ENCODE data around the gene ORAI3. TPM values are rescaled to one million over a fixed set of nuclear protein-coding genes. Genes with fewer than 3 reads are reported as not detected.
A peak's percentile ranks its signal among the peaks of the same experiment; 100 is the strongest.
"Not testable (repeated sequence)": the region's sequence is repeated elsewhere in the genome, so short reads cannot be mapped to it uniquely, and the experiment has no call there.

ORAI3 gene
- total RNA-seq, 1 donor = 35.6 TPM

DNA sequence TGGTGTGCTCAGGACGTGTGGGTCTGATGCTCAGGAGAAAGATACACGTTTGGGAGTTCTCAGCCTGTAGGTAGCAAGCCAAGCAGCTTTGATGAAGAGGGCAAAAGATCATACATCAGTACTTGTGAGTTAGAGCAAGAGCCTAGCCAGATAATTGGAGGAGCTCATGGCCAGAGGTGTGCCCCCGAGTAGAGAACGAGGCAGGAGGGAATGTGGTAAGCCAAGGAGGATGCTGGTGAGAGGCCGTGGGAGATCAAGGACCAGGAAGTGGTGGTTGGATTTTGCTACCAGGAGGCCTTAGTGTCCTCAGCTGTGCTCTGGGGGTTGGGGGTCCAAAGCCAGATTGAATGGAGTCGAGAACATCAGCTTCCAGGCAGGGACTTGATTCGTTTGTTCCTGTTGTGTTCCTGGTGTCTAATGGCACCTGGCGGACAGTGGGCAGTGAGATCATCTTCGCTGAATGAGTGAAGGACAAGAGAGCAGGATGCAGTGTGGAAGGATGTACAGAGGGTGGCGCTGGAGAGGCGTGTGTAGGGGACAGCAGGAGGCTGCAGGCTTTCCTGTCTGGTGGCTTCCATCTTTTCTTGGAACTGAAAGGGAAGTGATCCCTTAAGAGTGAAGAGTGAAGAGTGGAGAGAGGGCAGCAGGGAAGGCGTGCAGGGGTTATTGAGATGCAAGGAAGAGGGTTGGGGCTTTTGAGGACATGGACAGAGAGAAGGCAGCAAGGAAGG lies 13.9 kb upstream of the ORAI3 start:
- peak; percentile 48 for DNase-seq (ENCODE audit: low read depth)
- TF ChIP-seq, protein P1, sequence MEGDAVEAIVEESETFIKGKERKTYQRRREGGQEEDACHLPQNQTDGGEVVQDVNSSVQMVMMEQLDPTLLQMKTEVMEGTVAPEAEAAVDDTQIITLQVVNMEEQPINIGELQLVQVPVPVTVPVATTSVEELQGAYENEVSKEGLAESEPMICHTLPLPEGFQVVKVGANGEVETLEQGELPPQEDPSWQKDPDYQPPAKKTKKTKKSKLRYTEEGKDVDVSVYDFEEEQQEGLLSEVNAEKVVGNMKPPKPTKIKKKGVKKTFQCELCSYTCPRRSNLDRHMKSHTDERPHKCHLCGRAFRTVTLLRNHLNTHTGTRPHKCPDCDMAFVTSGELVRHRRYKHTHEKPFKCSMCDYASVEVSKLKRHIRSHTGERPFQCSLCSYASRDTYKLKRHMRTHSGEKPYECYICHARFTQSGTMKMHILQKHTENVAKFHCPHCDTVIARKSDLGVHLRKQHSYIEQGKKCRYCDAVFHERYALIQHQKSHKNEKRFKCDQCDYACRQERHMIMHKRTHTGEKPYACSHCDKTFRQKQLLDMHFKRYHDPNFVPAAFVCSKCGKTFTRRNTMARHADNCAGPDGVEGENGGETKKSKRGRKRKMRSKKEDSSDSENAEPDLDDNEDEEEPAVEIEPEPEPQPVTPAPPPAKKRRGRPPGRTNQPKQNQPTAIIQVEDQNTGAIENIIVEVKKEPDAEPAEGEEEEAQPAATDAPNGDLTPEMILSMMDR (IDR thresholded peaks at IDR 0.05; ENCODE audit: insufficient read depth, low read length) = peak; percentile 67
- H3K4me3 ChIP-seq (ENCODE audit: low read depth, low read length) = no peak overlapping the region

DNA sequence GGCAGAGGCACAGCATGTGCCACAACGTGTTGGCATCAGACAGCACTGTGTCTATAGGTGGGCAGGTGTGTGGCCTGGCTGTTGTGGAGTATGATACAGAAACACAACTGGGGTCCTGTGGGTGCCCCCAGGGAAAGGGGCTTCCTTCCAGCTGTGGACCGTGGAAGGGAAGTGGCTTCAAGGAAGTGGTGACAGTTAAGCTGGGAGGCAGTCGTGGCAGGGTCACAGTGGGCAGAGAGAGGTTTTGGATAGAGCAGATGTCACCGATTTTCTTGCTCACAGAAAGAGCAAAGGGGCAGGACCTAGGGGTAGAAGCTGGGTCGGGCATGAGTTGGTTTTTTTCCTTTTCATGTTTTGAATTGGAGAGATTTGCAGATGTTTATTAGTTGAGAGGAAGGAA lies 11.2 kb upstream of the ORAI3 start:
- DNase-seq (ENCODE audit: low read depth) = no peak
- TF ChIP-seq, protein P1 (IDR thresholded peaks at IDR 0.05; ENCODE audit: insufficient read depth, low read length) = no peak
- H3K4me3 ChIP-seq (ENCODE audit: low read depth, low read length) = no peak overlapping the region

DNA sequence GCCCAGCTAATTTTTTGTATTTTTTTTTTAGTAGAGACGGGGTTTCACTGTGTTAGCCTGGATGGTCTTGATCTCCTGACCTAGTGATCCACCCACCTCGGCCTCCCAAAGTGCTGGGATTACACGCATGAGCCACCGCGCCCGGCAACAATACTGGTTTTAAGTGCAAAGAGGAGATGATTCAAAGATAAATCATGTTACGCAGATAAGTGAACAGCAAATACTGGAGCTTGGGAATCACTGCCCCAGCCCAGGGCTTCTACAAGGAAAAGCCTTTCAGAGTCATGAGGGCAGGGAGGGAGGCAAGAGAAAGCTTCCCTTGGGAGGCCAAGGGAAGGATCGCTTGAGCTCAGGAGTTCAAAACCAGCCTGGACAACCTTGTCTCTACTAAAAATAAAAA lies 9.3 kb upstream of the ORAI3 start:
- H3K4me3 ChIP-seq (ENCODE audit: low read depth, low read length) = not testable (repeated sequence)
- peak; percentile 29 for DNase-seq (ENCODE audit: low read depth)

DNA sequence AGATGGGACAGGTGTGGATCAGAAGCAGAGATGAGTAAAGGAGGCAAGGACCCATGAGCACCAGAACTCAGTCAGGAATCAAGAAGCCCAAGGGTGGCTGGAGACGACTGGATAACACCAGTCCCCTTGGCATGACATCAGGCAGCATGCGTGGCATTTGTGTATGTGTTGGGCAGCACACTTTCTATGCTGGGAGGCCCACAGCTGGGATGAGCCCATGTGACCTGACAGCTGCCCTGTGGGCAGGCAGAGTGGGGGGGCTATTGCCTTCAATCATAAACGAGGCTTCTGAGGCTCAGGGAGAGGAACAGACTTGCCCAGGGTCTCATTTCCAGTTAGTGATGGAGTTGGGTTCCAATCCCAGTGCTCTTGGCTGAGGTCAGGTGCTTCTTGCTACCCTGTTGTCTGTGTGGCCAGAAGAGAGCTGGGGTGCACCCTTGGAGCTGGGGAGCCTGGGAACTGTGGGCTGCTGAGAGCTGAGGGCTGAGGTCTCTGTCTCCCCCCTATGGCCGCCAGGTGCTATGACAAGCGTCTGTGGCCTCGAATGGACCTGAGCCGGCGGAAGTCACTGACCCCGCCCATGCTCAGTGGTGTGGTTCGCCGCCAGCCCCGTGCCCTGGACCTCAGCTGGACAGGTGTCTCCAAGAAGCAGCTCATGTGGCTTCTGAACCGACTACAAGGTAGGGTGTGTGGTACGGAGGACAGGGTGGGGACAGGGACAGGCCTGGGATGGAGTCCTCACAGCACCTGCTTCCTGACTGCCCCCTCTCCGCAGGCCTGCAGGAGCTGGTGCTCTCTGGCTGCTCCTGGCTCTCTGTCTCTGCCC lies 7.1 kb upstream of the ORAI3 start:
- TF ChIP-seq, protein P1 (IDR thresholded peaks at IDR 0.05; ENCODE audit: insufficient read depth, low read length) = peak; percentile 94
- no peak overlapping the region for H3K4me3 ChIP-seq (ENCODE audit: low read depth, low read length)
- DNase-seq (ENCODE audit: low read depth) = peak; percentile 64

DNA sequence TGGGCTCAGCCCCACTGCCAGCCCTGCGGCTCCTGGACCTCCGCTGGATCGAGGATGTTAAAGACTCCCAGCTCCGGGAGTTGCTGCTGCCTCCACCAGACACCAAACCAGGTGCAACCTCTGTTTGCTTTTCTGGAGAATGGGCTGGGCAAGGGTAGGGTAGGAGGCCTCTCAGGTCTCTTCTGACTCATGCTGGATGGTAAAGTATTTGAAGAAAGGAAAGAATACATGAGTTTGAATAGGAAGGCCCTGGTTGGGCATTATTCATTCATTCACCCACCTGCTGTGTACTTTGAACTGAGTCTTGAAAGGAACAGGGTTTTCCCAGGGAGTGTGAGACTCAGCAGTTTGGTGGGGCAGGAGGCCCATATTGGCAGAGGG lies 6.5 kb upstream of the ORAI3 start:
- TF ChIP-seq, protein P1 (IDR thresholded peaks at IDR 0.05; ENCODE audit: insufficient read depth, low read length) = no peak
- DNase-seq (ENCODE audit: low read depth) = no peak

DNA sequence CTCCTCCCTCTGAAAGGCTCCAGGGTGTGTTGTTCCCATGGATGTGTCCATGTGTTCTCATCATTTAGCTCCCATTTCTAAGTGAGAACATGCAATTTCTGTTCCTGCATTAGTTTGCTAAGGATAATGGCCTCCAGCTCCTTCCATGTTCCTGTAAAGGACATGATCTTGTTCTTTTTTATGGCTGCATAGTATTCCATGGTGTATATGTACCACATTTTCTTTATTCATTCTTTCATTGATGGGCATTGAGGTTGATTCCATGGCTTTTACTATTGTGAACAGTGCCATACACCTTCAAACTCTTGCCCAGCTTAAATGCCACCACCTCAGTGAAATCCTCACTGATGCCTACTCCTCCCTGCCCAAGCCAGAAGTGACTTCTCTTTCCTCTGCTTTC lies 4.5 kb upstream of the ORAI3 start:
- TF ChIP-seq, protein P1 (IDR thresholded peaks at IDR 0.05; ENCODE audit: insufficient read depth, low read length) = no peak
- no peak for DNase-seq (ENCODE audit: low read depth)
- H3K4me3 ChIP-seq (ENCODE audit: low read depth, low read length) = no peak overlapping the region

More for the DNA sequence above, 6.5 kb upstream of the ORAI3 start:
- no peak overlapping the region for H3K4me3 ChIP-seq (ENCODE audit: low read depth, low read length)

All from fibroblast of the aortic adventitia (primary cell).